ENCODE results near the gene PDILT. TPM values are rescaled to one million over a fixed set of nuclear protein-coding genes. Genes with fewer than 3 reads are reported as not detected.

The PDILT gene
- total and polyA plus RNA-seq, 2 donors (not counting 3 experiments of a cell fraction or from before 2014, with no cell fraction given): not detected

DNA sequence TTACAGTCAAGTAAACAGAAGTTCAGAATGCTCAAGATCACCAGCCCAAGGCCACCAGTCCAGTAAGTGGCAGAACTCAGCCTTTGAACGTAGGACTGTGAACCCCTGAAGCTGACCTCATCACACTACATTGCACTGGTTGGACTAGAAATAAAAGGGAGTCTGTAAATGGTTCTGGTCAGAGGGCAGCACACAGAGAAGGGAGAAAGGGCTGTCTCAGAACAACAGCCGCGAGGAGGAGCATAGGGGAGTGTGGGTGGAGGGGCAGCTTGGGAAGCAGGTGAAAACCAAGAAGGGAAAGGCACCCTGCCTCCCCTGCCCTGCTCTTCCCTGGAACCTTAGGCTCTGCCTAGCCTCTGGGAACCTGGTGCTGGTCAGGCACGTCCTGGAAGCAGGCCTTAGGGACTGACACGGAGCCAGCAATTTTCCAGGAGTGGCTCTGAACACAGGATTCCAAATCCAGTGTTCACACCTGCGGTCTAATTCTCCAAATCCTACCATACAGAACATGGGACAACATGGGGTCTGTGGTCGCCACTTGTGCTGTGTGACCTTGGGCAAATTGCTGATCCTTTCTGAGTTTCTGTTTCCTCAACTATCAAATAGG is 7.0 kb downstream of the PDILT start:
- no TSS peak for BruUV-seq (replicated peaks)
- Histone ChIP-seq H3K4me1 (ENCODE audit: control insufficient read depth, extremely low read depth, insufficient read depth, low read length) (no peaks in the 10 kb centered on the region), H2AFZ (ENCODE audit: low read depth, low read length) (no peak overlapping the region), H3K4me2 (ENCODE audit: insufficient read depth, low read length) (no peak overlapping the region), H3K9me3 (replicated peaks; ENCODE audit: control insufficient read depth, insufficient read depth, low read length) (no peaks in the 10 kb centered on the region), H3K27ac (ENCODE audit: insufficient read depth, low read depth, low read length) (no peak overlapping the region), H4K20me1 (replicated peaks; ENCODE audit: control insufficient read depth, extremely low read depth, insufficient read depth, low read length) (no peaks in the 10 kb centered on the region), H3K36me3 (ENCODE audit: control insufficient read depth in 2 of 2, extremely low read depth in 1 of 2, insufficient read depth in 2 of 2, low read length in 2 of 2) (no peaks in the 10 kb centered on the region), H3K27me3 (ENCODE audit: control insufficient read depth in 2 of 2, insufficient read depth in 2 of 2, low read length in 2 of 2) (no peaks in the 10 kb centered on the region), H3K4me3 (replicated peaks in 1 of 3; ENCODE audit: insufficient read depth in 1 of 3, low read depth in 1 of 3, low read length in 3 of 3) (no peak overlapping the region), H3K9me1 (replicated peaks; ENCODE audit: control insufficient read depth, extremely low read depth, insufficient read depth, low read length) (no peaks in the 10 kb centered on the region), H3K79me2 (ENCODE audit: control insufficient read depth, insufficient read depth, low read length) (no peaks in the 10 kb centered on the region), H3K9ac (replicated peaks; ENCODE audit: extremely low read depth, insufficient read depth, low read length) (no peak overlapping the region)
- dilution Hi-C loops (cut with MboI; ENCODE audit: extremely low pct_ligation_motif_present, low sequenced_read_pairs) (no loop called here), intact Hi-C loops (cut with micrococcal nuclease) (no loop called here)
- CTCF ChIA-PET: interaction anchor here (1.1 to 1.4 kb wide), 2 partner anchors 12 to 490 kb away, joined by 4 to 5 read pairs; no protein-coding TSS in a partner anchor
- TF ChIP-seq MYC (IDR thresholded peaks at IDR 0.05; ENCODE audit: low read depth, low read length) (no peak), EZH2 (IDR thresholded peaks at IDR 0.05; ENCODE audit: borderline replicate concordance, low read depth, low read length, severe bottlenecking) (no peak), FOS (IDR thresholded peaks at IDR 0.05; ENCODE audit: borderline replicate concordance, insufficient read depth, low read length) (no peak), GATA2 (IDR thresholded peaks at IDR 0.05; ENCODE audit: insufficient read depth, insufficient read length, low read depth, low read length) (no peak)
- TF ChIP-seq, protein P1, sequence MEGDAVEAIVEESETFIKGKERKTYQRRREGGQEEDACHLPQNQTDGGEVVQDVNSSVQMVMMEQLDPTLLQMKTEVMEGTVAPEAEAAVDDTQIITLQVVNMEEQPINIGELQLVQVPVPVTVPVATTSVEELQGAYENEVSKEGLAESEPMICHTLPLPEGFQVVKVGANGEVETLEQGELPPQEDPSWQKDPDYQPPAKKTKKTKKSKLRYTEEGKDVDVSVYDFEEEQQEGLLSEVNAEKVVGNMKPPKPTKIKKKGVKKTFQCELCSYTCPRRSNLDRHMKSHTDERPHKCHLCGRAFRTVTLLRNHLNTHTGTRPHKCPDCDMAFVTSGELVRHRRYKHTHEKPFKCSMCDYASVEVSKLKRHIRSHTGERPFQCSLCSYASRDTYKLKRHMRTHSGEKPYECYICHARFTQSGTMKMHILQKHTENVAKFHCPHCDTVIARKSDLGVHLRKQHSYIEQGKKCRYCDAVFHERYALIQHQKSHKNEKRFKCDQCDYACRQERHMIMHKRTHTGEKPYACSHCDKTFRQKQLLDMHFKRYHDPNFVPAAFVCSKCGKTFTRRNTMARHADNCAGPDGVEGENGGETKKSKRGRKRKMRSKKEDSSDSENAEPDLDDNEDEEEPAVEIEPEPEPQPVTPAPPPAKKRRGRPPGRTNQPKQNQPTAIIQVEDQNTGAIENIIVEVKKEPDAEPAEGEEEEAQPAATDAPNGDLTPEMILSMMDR (IDR thresholded peaks at IDR 0.05; ENCODE audit: extremely low read depth in 1 of 2, insufficient read depth in 1 of 2, low read depth in 1 of 2, low read length in 2 of 2): no peak
- TF ChIP-seq, protein P2, sequence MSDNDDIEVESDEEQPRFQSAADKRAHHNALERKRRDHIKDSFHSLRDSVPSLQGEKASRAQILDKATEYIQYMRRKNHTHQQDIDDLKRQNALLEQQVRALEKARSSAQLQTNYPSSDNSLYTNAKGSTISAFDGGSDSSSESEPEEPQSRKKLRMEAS (IDR thresholded peaks at IDR 0.05; ENCODE audit: insufficient read depth, insufficient read length): no peak
- POLR2A ChIA-PET: no interaction called here
- no peak for FAIRE-seq
- DNase-seq (ENCODE audit: low read depth, low spot score): no peak

Data from endothelial cell of umbilical vein (primary cell).